Brain microvascular endothelial cell (primary cell): ENCODE data around the gene TAS2R7.

Experiments used
- DNase-seq: peaks from one replicate; pipeline ENCODE4 v3.0.0-alpha.2; 2020
- H3K27ac ChIP-seq: fragments of 250-450 bp; sonication (Bioruptor Pico); 2 replicates; pipeline ENCODE4 v1.5.1; 2020; ENCODE audit warnings: mild to moderate bottlenecking, moderate library complexity
- H3K27me3 ChIP-seq: fragments of 250-450 bp; sonication (Bioruptor Pico); replicated peaks from 2 replicates; pipeline ENCODE4 v1.5.1; 2020; ENCODE audit warnings: mild to moderate bottlenecking
- H3K36me3 ChIP-seq: fragments of 250-450 bp; sonication (Bioruptor Pico); replicated peaks from 2 replicates; pipeline ENCODE4 v1.5.1; 2020; ENCODE audit warnings: mild to moderate bottlenecking
- H3K4me3 ChIP-seq: 2 replicates; pipeline ENCODE4 v1.5.1; 2011; ENCODE audit warnings: low read depth, mild to moderate bottlenecking, control low read depth, low read length, moderate library complexity
- CTCF ChIP-seq: IDR thresholded peaks from 2 replicates; pipeline ENCODE4 v1.5.1; 2011; ENCODE audit warnings: low read depth, mild to moderate bottlenecking, moderate library complexity, low read length, control low read depth, inconsistent platforms; ENCODE audit errors: missing control alignments
- in situ Hi-C: cut with HindIII; loops from 2 replicates; pipeline ENCODE4 v1.10.0; 2017; ENCODE audit warnings: low sequenced_read_pairs, low pct_ligation_motif_present

The TAS2R7 gene

GRCh38 chr12:10829994-10830393 is 27.6 kb upstream of the TAS2R7 start:
- DNase-seq = no peak

GRCh38 chr12:10826258-10826657 is 23.8 kb upstream of the TAS2R7 start, which contains the start of gene TAS2R10:
Gene TAS2R10 (minus strand): TSS chr12:10826358. CDS start chr12:10826269, 89 bp downstream.
- no peaks in the 10 kb centered on the region for H3K27me3 ChIP-seq
- TF ChIP-seq CTCF = no peak
- no peak within 1 kb of the TSS for H3K27ac ChIP-seq
- in situ Hi-C loops = no loop called here
- DNase-seq = no peak
- no peaks in the 10 kb centered on the region for H3K36me3 ChIP-seq
- no peak within 1 kb of the TSS for H3K4me3 ChIP-seq

More at GRCh38 chr12:10829994-10830393, 27.6 kb upstream of the TAS2R7 start:
- Histone ChIP-seq H3K27me3 (no peaks in the 10 kb centered on the region), H3K27ac (no peak overlapping the region), H3K4me3 (no peak overlapping the region), H3K36me3 (no peaks in the 10 kb centered on the region)
- in situ Hi-C loops = no loop called here
- no peak for TF ChIP-seq CTCF

- in situ Hi-C loops = no loop called here
- H3K27ac ChIP-seq = no peak overlapping the region
- TF ChIP-seq CTCF = no peak
- H3K27me3 ChIP-seq = no peaks in the 10 kb centered on the region
- H3K36me3 ChIP-seq = no peaks in the 10 kb centered on the region
- no peak for DNase-seq
- H3K4me3 ChIP-seq = no peak overlapping the region
These were observed 22.5 kb upstream of the TAS2R7 start for GRCh38 chr12:10824957-10825356.

- H3K27me3 ChIP-seq = no peaks in the 10 kb centered on the region
- no peak for TF ChIP-seq CTCF
- no peak overlapping the region for H3K27ac ChIP-seq
- no peak overlapping the region for H3K4me3 ChIP-seq
- in situ Hi-C loops = no loop called here
- DNase-seq = no peak
- no peaks in the 10 kb centered on the region for H3K36me3 ChIP-seq
These were observed 9.6 kb upstream of the TAS2R7 start for GRCh38 chr12:10811883-10812536.

GRCh38 chr12:10810068-10810467 is 7.6 kb upstream of the TAS2R7 start, which contains the start of gene TAS2R9:
Gene TAS2R9 (minus strand): TSS chr12:10810168. CDS start chr12:10810075, 93 bp downstream.
- in situ Hi-C loops = no loop called here

More at GRCh38 chr12:10810068-10810467, 7.6 kb upstream of the TAS2R7 start, which contains the start of gene TAS2R9:
- Histone ChIP-seq H3K27me3 (no peaks in the 10 kb centered on the region), H3K36me3 (no peaks in the 10 kb centered on the region), H3K27ac (no peak within 1 kb of the TSS), H3K4me3 (no peak within 1 kb of the TSS)
- TF ChIP-seq CTCF = no peak
- DNase-seq = no peak
